CD4-positive, alpha-beta T cell treated with Interleukin-4 for 1 hour (primary cell): ENCODE data around the gene SIPA1L3.
"Not testable (repeated sequence)": the region's sequence is repeated elsewhere in the genome, so short reads cannot be mapped to it uniquely, and the experiment has no call there.

Experiments used
- DNase-seq, 2 donors: peaks; one replicate each; pipeline ENCODE4 v3.0.0-alpha.2; 2020 to 2022

SIPA1L3 gene, protein sequence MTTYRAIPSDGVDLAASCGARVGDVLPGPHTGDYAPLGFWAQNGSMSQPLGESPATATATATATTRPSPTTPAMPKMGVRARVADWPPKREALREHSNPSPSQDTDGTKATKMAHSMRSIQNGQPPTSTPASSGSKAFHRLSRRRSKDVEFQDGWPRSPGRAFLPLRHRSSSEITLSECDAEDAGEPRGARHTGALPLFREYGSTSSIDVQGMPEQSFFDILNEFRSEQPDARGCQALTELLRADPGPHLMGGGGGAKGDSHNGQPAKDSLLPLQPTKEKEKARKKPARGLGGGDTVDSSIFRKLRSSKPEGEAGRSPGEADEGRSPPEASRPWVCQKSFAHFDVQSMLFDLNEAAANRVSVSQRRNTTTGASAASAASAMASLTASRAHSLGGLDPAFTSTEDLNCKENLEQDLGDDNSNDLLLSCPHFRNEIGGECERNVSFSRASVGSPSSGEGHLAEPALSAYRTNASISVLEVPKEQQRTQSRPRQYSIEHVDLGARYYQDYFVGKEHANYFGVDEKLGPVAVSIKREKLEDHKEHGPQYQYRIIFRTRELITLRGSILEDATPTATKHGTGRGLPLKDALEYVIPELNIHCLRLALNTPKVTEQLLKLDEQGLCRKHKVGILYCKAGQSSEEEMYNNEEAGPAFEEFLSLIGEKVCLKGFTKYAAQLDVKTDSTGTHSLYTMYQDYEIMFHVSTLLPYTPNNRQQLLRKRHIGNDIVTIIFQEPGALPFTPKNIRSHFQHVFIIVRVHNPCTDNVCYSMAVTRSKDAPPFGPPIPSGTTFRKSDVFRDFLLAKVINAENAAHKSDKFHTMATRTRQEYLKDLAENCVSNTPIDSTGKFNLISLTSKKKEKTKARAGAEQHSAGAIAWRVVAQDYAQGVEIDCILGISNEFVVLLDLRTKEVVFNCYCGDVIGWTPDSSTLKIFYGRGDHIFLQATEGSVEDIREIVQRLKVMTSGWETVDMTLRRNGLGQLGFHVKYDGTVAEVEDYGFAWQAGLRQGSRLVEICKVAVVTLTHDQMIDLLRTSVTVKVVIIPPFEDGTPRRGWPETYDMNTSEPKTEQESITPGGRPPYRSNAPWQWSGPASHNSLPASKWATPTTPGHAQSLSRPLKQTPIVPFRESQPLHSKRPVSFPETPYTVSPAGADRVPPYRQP (N-terminal part only)

GRCh38 chr19:37906869-37907734 lies at the start of gene SIPA1L3:
Gene SIPA1L3 (plus strand): TSS chr19:37907208. CDS start chr19:38081566, 174,358 bp downstream.
- peak; percentile 92 to 93 for DNase-seq

DNA sequence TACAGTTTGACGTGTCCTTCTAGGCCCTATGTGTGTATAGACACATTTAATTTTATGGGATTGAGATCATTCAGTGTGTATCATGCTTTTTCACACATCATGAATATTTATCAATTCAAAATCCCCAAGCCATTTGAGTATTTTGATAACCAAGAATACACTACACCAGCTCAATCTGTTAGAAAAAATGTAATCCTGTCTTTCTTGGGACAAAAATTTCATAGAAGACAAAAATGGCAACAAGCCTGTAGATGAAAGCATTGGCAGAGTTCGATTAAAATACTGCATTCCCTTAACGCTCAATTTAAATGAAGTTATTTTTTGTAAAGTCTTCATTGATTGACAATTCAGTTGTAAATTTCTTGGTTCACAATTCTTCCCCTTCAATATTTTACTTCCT lies 42.5 kb upstream of the SIPA1L3 start:
- no peak for DNase-seq

GRCh38 chr19:37865930-37866329 lies 41.1 kb upstream of the SIPA1L3 start:
- DNase-seq: not testable (repeated sequence)

DNA sequence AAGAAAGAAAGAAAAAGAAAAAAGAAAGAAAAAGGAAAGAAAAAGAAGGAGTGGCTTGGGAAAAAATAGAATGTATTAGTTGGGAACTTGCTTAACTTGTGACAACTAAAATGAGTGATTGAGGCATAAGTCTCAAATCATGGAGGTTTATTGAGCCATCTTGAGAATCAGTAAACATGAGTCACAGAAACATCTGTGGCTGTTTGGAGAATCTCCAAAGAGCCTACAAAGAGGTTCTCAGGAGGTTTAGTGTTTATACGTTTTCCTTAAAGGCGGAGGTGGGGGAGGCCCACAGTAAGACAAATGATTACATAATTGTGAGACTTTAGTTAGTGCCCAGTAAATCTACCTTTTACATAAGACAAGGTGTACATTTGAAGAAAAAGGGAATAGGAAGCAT lies 39.2 kb upstream of the SIPA1L3 start:
- DNase-seq: no peak

DNA sequence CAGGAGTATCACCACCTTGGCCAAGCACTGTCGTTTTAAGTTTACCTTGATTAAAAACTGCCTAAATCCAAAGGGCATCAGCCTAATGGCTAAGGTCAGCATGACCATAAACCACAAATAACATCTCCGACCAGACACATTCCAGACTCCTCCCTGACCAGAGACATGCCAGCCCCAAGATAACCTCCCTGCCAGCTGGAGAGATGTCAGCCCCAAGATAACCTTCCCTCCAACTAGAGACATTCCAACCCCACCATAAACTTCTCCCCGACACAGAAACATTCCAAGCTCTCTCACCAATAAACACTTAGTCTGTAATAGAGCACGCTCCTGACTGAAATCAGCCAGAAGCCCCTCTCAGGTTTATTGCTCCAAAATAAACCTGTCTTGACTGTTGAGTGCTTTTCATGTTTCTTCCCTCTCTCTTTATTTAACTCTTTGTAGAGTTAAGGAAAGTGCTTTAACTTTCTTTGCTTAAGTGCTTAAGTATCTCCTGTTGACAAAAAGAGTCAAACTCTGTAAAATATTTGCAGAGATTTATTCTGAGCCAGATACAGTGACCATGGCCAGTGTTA lies 37.2 kb upstream of the SIPA1L3 start:
- no peak for DNase-seq

DNA sequence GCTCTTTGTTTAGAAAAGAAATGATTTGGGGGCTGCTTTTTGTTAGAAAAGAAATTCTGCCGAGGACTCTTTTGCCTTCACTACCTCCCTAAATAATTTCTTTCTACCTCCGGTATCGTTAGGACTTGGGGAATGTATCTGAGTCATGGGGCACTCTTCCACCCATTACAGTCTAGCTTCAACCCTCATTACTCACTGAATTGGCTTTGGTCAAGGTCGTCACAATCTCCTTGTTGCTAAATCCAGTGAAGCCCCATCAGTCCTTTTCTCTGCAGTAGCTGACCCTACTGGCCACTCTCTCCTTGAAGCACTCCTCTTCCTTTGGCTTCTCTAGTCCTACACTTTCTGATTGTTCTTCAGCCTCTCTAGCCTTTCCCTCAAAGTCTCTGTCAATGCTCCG lies 34.6 kb upstream of the SIPA1L3 start:
- DNase-seq: no peak

DNA sequence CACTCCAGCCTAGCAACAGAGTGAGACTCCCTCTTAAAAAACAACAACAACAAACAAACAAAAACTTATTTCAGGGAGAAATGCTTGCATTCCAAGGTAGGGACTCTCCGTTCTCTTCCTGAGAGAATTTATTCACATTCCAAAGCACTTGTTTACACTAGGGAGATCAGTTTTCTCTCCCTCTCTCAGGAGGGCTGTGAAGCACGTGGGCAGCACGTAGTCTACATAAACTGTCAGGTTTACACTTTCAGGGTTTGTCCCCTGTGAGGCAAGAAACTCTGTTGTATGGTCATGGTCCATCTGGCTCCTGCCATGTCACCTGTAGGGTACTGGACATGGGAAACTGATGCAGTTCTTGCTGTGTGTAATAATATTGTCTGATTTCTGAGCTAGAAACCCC lies 32.2 kb upstream of the SIPA1L3 start:
- no peak for DNase-seq

DNA sequence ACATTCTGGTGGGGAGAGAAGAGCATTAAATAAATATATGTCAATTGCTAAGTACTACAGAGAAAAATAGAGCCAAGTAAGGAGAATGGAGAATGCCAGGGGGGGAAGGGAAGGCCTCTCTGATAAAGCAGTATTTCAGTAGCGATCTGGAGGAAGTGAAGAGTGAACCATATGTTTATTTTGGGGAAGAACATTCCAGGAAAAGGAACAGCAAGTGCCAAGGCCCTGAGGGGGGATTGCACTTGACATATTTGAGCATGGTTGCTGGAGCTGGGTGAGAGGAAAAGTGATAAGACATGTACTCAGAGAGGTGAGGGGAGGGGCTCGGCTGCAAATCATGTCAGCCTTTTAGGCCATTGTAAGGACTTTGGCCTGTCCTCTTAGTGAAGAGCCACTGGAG lies 31.0 kb upstream of the SIPA1L3 start:
- no peak for DNase-seq

DNA sequence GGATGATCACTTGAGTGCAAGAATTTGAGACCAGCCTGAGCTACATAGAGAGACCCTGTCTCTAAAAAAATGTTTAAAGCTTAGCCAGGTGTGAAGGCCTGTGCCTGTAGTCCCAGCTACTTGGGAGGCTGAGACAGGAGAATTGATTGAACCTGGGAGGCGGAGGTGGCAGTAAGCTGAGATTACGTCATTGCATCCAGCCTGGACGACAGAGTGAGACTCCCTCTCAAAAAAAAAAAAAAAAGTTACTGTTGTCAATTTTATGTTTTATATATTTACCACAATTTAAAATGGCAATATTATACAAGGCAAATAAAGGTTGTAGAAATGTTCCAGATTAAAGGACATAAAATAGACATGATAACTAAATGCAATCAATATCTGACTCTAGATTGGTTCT lies 29.9 kb upstream of the SIPA1L3 start:
- DNase-seq: no peak

DNA sequence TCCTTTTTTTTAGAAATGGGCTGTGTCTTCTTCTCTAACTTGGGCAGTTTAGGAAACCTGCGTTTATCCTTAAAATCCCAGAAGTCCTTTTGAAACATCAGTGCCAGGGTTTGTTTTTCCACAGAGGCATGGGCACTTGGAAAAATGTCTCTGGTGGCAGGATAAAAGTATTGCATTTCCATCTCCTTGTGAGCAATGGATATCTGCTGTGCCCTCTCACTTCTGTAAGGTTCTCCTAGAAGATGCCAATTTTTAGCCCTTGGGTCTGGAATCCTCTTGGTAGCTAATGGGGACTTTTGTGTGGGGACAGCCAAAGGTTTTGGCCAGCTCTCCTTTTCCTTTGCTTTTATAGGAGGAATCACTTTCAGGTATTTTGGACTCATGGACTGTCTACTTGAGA lies 21.6 kb upstream of the SIPA1L3 start:
- DNase-seq: no peak

DNA sequence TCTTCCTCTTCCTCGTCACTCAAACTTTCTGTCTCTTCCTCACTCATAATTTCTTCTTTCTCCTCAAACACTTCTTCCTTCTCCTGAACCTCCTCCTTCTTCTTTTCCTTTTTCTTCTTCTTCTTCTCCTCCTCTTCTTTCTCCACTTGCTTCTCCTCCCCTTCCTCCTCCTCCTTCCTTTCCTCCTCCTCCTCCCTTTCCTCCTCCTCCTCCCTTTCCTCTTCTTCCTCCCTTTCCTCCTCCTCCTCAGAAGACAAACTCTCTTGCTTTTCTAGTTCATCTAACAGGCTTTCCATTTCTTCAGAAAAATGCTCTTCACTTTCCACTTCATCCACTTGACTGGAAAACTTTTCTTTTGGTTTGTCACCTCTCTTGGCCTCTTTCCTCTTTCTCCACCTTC lies 20.4 kb upstream of the SIPA1L3 start:
- DNase-seq: no peak

DNA sequence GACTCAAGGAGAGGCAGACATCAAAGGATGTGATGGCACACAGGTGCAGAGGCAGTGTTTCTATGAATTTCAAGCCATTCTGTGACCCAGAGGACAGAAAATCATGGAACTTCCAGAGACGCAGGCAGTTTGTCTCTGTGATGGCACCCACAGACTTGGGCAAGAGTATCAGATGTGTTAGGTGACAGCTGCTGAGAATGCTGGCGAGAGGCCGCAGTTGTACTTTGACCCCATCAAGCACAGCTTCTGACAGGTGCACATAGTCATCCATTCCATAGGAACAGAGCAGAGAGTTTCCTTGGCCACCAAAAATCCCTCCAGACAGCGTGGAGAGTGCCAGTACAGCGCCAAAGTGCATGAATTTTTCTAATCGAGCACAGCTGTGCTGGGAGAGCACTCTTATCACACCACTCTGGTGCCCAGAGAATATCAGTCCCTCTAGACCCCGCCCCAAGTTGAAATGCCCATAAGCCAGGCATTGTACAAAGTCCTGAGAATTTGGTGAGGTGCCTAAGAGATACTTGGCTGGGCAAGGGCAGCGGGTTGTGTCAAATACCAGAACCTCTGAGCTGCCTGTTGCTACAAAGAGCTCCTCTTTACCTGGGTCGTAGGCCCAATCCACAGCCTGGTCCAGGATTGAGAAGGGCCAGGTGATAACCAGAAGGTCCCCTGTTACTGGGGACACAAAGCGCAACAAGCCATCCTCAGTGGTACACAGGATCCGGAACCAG lies 13.0 kb upstream of the SIPA1L3 start:
- no peak for DNase-seq

DNA sequence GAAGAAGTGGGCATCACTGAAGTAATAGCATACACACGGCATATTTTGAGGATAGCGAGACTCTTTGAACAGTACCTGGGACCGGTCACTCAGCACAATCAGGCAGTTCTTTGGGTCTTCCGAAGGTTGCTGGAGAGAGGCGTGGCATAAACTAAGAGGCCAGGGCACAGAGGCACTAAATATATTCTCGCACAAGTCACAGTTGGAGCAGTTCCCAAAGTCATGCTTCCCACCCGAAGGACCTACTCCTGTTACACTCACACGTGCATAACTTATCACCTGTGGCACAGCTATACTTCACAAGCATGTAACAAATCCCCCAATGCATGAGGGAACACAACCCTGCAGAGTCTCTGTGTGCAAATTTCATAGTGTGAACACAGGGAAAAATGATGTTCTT lies 10.8 kb upstream of the SIPA1L3 start:
- no peak for DNase-seq

GRCh38 chr19:37899453-37899852 lies 7.6 kb upstream of the SIPA1L3 start:
- DNase-seq: no peak

DNA sequence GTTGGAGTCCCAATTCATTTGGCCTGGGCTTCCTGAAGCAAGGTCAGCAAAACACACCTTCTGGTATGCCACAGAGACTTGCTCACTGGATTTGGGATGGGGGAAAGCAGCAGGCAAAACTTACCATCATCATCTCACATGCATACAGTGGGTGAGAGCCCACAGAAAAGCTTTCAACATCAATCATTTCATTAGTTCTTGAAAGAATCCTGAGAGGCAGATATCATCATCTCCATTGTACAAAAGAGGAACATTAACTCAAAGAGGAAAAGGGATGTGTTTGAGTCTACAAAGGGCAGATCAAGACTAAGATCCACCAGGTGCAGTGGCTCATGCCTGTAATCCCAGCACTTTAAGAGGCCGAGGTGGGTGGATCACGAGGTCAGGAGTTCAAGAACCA lies 7.0 kb upstream of the SIPA1L3 start:
- DNase-seq: no peak

DNA sequence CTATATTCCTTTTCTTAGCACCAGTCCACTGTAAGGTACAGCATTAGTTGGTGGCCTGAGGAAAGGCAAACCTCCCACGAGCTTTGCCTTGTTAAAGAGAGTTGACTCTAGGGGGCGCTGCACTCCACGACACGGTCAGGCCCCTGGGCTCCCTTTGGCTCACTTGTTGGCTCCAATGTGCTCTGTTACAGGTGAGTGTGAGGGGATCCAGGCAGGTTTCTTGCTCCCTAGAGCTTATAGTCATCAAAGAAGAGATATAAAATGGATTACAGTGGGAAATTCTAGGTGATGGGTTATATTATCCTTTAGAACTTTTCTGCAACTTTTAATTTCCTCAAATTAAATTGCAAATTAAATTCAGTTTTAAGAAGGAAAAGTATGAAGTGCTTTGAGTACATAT lies 4.3 kb upstream of the SIPA1L3 start:
- peak; percentile 80 to 81 for DNase-seq

- no peak for DNase-seq
Observed at GRCh38 chr19:37903096-37903495, 3.9 kb upstream of the SIPA1L3 start.

- peak; percentile 59 to 66 for DNase-seq
Observed at GRCh38 chr19:37905946-37906868, 801 bp upstream of the SIPA1L3 start, which contains the start of gene WDR87. Gene WDR87 (minus strand): TSS chr19:37906594. CDS start chr19:37898239, 8,355 bp downstream.

DNA sequence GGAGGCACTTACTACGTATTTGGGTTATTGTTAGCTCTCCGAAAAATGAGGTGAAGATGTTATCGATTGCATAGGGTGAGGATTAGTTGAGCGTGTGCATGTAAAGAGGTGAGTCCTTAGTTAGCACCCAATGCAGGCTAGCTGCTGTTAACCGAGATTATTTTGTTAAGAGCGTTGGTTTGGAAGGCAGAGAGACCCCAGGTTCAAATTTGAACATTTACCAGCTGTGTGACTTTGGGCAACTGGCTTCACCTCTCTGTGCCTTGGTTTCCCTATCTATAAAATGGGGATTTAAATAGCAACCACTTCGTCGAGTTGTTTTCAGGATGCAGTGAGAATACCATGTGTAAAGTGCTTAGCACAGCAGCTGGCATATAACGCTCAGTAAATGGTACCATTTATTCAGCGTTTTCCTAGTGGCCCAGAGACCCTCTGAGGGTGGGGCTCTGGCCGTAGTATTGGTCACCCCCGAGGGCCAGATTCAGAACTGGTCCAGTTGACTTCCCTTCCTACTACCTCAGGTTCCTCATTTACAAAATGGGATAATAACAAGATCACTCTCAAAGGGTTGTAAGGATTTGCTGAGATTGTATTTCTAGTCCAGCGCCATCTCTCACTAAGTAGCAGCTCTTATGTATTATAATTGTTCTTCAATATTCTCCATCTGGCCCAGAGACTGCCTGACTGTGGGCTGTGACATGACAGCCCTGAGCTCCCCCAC lies 887 bp downstream of the SIPA1L3 start:
- no peak for DNase-seq
